SIG-M5 (cell line): ENCODE results near the gene UHRF2.
"Not testable (repeated sequence)": the region's sequence is repeated elsewhere in the genome, so short reads cannot be mapped to it uniquely, and the experiment has no call there.

Experiments used
- DNase-seq: peaks from one replicate; lab custom pipeline; 2025; lab: John Stamatoyannopoulos, UW

UHRF2 gene, protein sequence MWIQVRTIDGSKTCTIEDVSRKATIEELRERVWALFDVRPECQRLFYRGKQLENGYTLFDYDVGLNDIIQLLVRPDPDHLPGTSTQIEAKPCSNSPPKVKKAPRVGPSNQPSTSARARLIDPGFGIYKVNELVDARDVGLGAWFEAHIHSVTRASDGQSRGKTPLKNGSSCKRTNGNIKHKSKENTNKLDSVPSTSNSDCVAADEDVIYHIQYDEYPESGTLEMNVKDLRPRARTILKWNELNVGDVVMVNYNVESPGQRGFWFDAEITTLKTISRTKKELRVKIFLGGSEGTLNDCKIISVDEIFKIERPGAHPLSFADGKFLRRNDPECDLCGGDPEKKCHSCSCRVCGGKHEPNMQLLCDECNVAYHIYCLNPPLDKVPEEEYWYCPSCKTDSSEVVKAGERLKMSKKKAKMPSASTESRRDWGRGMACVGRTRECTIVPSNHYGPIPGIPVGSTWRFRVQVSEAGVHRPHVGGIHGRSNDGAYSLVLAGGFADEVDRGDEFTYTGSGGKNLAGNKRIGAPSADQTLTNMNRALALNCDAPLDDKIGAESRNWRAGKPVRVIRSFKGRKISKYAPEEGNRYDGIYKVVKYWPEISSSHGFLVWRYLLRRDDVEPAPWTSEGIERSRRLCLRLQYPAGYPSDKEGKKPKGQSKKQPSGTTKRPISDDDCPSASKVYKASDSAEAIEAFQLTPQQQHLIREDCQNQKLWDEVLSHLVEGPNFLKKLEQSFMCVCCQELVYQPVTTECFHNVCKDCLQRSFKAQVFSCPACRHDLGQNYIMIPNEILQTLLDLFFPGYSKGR

DNA sequence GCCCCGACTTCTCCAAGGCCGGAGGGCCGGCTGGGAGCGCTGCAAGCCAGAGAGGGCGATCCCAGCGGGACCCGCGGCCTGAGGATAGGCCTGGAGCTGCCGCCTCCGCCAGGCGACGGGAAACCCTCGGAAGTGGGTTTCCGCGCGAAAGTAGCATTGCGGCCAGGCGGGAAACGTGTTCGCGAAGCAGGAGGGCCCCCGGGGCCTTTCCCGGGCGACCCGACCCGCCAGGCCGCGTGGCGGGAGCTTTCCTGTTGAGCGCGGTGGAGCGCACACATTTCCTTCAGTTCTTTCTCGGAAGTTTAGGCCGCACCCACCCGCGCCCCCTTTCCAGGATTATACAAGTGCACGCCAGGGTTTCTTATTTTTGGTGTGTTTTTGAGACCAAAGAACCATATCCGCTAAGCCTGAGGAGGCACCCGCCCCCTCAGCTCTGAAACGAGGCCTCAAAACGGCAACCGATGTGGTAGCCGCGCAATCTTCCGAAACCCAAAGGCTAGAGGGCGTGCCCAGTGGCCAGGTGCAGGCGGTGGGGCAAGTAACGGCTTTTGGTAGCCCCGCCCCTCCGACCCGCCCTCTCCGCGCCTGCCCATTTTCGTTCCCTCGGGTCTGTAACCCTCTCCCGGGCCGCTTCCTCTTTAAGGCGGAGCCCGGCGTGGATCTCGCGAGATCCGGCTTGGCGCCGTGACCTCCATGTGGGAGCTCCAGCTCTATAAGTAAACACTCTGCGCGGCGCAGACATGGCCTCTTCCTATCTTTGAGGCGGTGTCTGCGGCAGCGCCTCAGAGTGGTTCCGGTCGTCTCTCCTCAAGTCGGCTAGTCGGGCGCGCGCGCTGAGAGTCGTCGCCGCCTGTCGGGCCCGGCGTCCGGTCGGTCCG lies at the start of gene UHRF2:
Gene UHRF2, plus strand, starts transcription at position 713 of the 878 bp plus-strand sequence. CDS start 292 bp downstream, outside the sequence.
- DNase-seq: peak; percentile 87

GRCh38 chr9:6367128-6367890 lies 45.7 kb upstream of the UHRF2 start:
- DNase-seq: no peak

- no peak for DNase-seq
These were observed 44.2 kb upstream of the UHRF2 start for GRCh38 chr9:6368831-6369230.

GRCh38 chr9:6381477-6382012 lies 31.5 kb upstream of the UHRF2 start:
- not testable (repeated sequence) for DNase-seq

DNA sequence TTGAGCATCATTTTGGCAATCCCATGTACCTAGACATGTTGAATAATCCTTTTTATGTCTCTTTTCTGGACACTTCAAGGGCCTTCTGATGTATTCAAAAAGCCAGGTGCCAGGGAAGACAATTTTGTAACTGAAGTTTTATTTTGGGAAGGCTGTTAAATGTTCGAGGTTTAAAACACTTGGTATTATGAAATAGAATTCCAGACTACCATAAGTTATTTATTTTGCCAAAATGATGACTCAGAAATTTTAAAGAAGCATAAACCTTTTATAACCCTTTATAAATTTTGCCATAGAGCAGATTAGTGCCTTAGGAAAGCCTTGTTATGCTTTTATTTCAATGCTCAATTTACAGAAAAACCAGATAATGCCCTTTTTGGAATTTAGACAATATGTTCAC lies 30.3 kb upstream of the UHRF2 start:
- no peak for DNase-seq

DNA sequence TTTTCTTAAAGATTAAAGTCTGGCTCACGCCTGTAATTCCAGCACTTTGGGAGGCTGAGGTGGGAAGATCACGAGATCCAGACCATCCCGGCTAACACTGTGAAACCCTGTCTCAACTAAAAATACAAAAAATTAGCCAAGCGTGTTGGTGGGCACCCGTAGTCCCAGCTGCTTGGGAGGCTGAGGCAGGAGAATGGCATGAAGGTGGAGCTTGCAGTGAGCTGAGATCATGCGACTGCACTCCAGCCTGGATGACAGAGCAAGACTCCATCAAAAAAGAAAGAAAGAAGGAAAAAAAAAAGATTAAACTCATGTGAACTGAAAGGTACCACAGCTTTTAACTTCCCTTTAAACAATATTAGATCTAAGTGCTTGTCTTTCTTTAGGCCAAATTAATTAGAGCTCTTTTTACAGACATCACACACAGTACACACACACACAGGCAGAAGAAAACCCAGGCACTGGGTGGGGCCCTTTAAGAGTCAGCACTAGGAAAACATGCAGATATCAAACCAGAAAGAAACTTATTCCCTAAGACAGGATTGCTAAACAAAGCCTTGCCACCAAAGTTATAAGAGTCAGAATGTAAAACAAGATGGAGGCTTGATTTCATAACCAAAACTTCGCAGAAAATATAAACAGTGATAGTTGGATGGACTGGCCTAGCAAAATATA lies 29.3 kb upstream of the UHRF2 start:
- DNase-seq: no peak

- no peak for DNase-seq
These were observed 28.3 kb upstream of the UHRF2 start for GRCh38 chr9:6384732-6385131.

DNA sequence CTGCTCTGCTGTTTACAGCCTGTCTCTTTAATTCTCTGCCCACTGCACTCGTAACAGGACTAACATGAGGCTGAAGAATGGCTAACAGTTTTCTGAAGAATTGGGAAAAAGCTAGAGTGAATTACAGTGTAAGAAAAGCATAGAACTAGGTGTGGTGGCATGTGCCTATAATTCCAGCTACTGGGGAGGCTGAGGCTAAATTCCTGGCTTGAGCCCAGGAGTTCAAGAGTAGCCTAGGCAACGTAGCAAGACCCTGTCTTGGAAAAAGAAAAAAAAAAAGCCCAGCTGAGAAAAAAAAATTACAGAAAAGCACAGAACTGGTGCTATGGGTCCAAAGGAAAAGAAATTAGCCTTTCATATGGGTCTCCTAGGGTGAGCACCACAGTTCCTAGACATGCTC lies 13.9 kb upstream of the UHRF2 start:
- no peak for DNase-seq

- peak; percentile 36 for DNase-seq
These were observed 7.6 kb upstream of the UHRF2 start for GRCh38 chr9:6405371-6405770.

GRCh38 chr9:6407778-6408177 lies 5.2 kb upstream of the UHRF2 start:
- DNase-seq: no peak

GRCh38 chr9:6408320-6408719 lies 4.7 kb upstream of the UHRF2 start:
- no peak for DNase-seq

GRCh38 chr9:6409811-6410210 lies 3.2 kb upstream of the UHRF2 start:
- DNase-seq: no peak

DNA sequence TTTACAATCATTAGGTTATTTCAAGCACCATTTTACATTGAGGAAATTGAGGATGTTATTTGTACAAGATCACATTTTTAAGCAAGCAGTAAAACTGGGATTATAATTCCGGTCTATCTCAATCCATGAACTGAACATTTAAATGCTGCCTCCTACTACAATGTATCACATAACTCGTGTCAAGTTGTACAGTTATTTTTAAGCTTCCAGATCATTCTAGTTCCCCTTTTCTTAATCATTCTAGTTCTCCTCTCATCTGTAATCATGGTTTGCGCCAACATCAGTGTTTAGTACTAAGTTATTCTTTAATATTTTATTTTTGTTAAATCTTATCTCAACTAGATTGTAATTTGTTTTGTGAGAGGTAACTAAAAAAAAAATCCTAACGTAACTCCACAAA lies 2.4 kb upstream of the UHRF2 start:
- DNase-seq: no peak

DNA sequence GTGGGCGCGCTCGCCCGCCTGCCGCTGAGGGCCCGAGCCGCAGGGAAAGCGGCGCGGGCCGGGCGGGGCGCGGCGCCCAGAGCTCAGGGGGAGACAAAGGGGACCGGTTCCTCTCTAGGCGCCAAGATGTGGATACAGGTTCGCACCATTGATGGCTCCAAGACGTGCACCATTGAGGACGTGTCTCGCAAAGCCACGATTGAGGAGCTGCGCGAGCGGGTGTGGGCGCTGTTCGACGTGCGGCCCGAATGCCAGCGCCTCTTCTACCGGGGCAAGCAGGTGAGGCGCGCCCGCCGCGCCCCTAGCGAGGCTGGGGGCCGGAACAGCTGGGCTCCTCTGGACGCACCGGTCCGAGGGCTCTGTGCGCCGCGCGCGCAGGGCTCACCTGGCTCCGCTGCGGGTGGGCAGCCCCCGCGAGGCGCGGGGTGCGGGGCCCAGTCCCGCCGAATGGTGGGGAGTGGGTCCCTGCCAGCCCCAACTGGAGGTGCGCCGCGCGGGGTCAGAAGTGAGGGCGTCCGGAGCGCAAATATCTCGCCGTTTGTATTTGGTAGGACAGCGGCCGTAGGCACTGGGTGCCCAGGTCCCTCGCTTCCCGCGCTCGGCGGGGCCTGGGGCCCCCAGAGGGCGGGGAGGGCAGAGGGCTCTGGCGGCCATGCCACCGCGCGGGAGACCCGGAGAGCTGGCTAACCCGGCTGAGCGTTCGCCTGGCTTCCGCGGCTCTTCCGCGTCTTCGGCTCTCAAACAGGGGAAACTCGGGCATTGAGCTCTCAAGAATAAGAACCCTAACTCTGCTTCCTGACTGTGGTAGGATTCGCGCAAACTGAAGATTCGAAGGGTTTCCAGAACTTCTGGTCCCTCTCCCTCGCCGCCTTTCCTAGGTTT lies 607 bp downstream of the UHRF2 start:
- DNase-seq: no peak

DNA sequence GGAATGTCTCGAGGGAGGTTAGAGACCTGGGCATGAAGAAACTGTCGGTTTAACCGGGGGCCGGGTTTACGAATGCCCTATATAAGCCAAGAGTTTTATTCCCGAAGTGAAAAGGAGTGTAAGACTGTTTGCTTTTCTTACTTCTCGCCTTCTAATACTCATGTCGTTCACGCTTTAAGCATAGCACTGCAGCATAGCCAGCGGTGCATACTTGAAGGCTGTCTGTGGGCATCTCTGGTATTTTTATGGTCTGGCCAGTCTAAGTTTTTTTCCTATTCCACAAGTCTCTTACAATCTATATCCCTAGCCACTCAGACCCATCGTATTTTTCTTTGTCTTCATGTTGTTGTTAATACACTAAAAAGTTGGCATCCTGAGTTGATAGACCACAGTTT lies 1.2 kb downstream of the UHRF2 start:
- DNase-seq: no peak

DNA sequence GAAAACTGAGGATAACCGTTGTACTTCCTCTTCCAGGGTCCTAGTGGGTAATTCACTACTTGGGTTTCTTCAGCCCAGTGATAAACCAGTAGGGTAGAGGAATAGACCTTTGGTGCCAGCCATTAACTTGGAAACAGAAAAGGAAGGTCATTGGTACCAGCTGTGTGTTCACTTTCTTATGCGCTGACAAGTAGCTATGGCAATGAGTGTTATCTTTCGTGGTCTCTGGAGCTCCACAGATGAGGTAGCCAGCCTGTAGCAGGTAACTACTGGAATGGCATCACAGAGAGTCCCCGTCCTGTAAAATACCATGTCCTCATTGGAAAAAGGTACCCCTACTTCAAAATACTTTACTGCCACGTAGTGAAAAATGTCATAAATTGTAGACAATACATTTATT lies 2.3 kb downstream of the UHRF2 start:
- DNase-seq: no peak

- DNase-seq: peak; percentile 21
These were observed 4.2 kb downstream of the UHRF2 start for GRCh38 chr9:6417186-6417585.

GRCh38 chr9:6418764-6419163 lies 5.8 kb downstream of the UHRF2 start:
- DNase-seq: no peak

GRCh38 chr9:6424940-6425339 lies 11.9 kb downstream of the UHRF2 start:
- DNase-seq: no peak

- DNase-seq: no peak
These were observed 13.1 kb downstream of the UHRF2 start for GRCh38 chr9:6426117-6426516.
